ENCODE measurements around the gene AHDC1.

DNA sequence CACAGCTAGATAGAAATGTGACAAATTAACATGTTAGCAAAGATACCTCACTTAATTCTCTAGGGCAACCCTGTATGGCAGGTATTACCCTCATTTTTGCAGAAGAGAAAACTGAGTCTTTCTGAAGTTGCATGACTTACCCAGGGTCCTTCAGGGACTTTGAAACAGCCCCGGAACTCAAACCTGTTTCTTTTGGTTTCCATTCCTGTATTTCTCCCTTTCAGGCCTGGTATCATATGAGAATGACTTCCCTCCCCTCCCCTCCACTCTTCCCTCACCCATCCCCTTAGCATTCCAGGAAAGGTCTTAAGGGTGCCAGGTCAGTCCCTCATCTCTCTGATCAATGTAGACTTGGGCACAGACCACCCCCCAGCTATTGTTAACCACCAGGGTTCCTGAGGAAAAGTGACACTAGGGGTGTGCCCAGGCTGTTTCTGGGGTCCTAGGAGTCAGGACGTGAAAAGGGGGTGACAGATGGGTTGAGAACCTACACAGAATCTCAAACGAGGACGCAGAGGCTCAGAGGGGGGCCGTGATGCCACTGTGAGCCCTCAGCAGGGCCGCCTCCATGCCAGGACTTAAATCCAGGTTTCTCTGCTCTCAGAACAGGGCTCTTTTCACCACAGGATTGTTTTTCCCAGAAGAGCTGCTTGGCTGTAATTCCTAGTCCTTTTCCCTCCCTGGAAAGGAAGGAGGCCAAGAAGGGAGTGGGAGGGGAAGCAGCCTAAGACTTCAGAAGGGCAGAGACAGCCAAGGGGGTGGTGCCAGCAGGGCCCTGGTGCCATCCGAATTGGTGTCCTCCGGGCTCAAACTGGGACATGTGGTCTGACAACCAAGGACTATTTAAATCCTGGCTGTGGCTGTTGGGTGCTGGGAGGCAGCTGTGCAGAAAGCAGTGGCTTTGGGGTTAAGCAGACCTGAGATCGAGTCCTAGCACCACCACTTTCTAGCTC, 111.9 kb downstream of the AHDC1 start:
- TF ChIP-seq POLR2A (IDR thresholded peaks at IDR 0.05; ENCODE audit: borderline replicate concordance, extremely low read depth, insufficient read depth, insufficient read length), result no peak
- TF ChIP-seq, protein P1, sequence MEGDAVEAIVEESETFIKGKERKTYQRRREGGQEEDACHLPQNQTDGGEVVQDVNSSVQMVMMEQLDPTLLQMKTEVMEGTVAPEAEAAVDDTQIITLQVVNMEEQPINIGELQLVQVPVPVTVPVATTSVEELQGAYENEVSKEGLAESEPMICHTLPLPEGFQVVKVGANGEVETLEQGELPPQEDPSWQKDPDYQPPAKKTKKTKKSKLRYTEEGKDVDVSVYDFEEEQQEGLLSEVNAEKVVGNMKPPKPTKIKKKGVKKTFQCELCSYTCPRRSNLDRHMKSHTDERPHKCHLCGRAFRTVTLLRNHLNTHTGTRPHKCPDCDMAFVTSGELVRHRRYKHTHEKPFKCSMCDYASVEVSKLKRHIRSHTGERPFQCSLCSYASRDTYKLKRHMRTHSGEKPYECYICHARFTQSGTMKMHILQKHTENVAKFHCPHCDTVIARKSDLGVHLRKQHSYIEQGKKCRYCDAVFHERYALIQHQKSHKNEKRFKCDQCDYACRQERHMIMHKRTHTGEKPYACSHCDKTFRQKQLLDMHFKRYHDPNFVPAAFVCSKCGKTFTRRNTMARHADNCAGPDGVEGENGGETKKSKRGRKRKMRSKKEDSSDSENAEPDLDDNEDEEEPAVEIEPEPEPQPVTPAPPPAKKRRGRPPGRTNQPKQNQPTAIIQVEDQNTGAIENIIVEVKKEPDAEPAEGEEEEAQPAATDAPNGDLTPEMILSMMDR (IDR thresholded peaks at IDR 0.05 in 2 of 3, conservative IDR thresholded peaks at IDR 0.05 in 1 of 3; ENCODE audit: borderline replicate concordance in 1 of 3, insufficient read depth in 1 of 3, low read depth in 2 of 3, low read length in 2 of 3), result no peak
- no peak for TF ChIP-seq YY1 (IDR thresholded peaks at IDR 0.05; ENCODE audit: extremely low read depth, insufficient replicate concordance, low read depth, low read length)
- no peak for TF ChIP-seq ZNF274 (IDR thresholded peaks at IDR 0.05; ENCODE audit: low read depth, low read length)
- TF ChIP-seq SIN3A (IDR thresholded peaks at IDR 0.05; ENCODE audit: low read depth), result no peak
- no peak for TF ChIP-seq RAD21 (IDR thresholded peaks at IDR 0.05; ENCODE audit: low read depth)
- TF ChIP-seq, protein P2, sequence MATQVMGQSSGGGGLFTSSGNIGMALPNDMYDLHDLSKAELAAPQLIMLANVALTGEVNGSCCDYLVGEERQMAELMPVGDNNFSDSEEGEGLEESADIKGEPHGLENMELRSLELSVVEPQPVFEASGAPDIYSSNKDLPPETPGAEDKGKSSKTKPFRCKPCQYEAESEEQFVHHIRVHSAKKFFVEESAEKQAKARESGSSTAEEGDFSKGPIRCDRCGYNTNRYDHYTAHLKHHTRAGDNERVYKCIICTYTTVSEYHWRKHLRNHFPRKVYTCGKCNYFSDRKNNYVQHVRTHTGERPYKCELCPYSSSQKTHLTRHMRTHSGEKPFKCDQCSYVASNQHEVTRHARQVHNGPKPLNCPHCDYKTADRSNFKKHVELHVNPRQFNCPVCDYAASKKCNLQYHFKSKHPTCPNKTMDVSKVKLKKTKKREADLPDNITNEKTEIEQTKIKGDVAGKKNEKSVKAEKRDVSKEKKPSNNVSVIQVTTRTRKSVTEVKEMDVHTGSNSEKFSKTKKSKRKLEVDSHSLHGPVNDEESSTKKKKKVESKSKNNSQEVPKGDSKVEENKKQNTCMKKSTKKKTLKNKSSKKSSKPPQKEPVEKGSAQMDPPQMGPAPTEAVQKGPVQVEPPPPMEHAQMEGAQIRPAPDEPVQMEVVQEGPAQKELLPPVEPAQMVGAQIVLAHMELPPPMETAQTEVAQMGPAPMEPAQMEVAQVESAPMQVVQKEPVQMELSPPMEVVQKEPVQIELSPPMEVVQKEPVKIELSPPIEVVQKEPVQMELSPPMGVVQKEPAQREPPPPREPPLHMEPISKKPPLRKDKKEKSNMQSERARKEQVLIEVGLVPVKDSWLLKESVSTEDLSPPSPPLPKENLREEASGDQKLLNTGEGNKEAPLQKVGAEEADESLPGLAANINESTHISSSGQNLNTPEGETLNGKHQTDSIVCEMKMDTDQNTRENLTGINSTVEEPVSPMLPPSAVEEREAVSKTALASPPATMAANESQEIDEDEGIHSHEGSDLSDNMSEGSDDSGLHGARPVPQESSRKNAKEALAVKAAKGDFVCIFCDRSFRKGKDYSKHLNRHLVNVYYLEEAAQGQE (IDR thresholded peaks at IDR 0.05; ENCODE audit: low read depth), result no peak
- no peak for TF ChIP-seq EZH2phosphoT487 (IDR thresholded peaks at IDR 0.05; ENCODE audit: borderline replicate concordance)
- TF ChIP-seq POLR2AphosphoS5 (IDR thresholded peaks at IDR 0.05; ENCODE audit: low read depth, low read length), result no peak
- TF ChIP-seq EZH2 (IDR thresholded peaks at IDR 0.05), result no peak
- TF ChIP-seq ELF1 (IDR thresholded peaks at IDR 0.05; ENCODE audit: borderline replicate concordance, low read depth), result no peak
- no peak for TF ChIP-seq SRF (IDR thresholded peaks at IDR 0.05; ENCODE audit: low read depth)
- TF ChIP-seq, protein P3, sequence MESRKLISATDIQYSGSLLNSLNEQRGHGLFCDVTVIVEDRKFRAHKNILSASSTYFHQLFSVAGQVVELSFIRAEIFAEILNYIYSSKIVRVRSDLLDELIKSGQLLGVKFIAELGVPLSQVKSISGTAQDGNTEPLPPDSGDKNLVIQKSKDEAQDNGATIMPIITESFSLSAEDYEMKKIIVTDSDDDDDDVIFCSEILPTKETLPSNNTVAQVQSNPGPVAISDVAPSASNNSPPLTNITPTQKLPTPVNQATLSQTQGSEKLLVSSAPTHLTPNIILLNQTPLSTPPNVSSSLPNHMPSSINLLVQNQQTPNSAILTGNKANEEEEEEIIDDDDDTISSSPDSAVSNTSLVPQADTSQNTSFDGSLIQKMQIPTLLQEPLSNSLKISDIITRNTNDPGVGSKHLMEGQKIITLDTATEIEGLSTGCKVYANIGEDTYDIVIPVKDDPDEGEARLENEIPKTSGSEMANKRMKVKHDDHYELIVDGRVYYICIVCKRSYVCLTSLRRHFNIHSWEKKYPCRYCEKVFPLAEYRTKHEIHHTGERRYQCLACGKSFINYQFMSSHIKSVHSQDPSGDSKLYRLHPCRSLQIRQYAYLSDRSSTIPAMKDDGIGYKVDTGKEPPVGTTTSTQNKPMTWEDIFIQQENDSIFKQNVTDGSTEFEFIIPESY (IDR thresholded peaks at IDR 0.05; ENCODE audit: extremely low read depth, insufficient replicate concordance, low read length), result no peak
- TF ChIP-seq FOSL1 (IDR thresholded peaks at IDR 0.05; ENCODE audit: low read depth), result no peak

Measured in HCT116 (cell line).